Stimulated activated naive CD4-positive, alpha-beta T cell treated with Interleukin-2 at 50 U/mL for 16 hours (primary cell): ENCODE measurements around the gene XBP1.
"Not testable (repeated sequence)": the region's sequence is repeated elsewhere in the genome, so short reads cannot be mapped to it uniquely, and the experiment has no call there.

Source experiments
- DNase-seq: peaks from one replicate; lab custom pipeline; 2025; lab: John Stamatoyannopoulos, UW

Gene XBP1

GRCh38 chr22:28792491-28793383 lies 7.6 kb downstream of the XBP1 start:
- DNase-seq, result no peak

- no peak for DNase-seq
Measured at GRCh38 chr22:28791841-28792490, 8.4 kb downstream of the XBP1 start.

GRCh38 chr22:28791124-28791523 lies 9.2 kb downstream of the XBP1 start:
- no peak for DNase-seq

GRCh38 chr22:28788601-28789000 lies 11.8 kb downstream of the XBP1 start:
- DNase-seq, result no peak

- DNase-seq, result no peak
Measured at GRCh38 chr22:28783786-28784671, 16.3 kb downstream of the XBP1 start.

GRCh38 chr22:28780296-28780695 lies 20.1 kb downstream of the XBP1 start:
- DNase-seq, result no peak

- no peak for DNase-seq
Measured at GRCh38 chr22:28779833-28780232, 20.5 kb downstream of the XBP1 start.

GRCh38 chr22:28774378-28774777 lies 26.0 kb downstream of the XBP1 start:
- DNase-seq, result no peak

GRCh38 chr22:28773461-28773867 lies 26.9 kb downstream of the XBP1 start:
- no peak for DNase-seq

GRCh38 chr22:28772633-28773460 lies 27.5 kb downstream of the XBP1 start, which contains the start of gene CCDC117:
Gene CCDC117, plus strand, starts transcription at chr22:28772695. Its CDS starts 155 bp downstream, at chr22:28772850.
- DNase-seq, result peak; percentile 87

- DNase-seq, result no peak
Measured at GRCh38 chr22:28771195-28771791, 29.1 kb downstream of the XBP1 start.

GRCh38 chr22:28769394-28770085 lies 30.8 kb downstream of the XBP1 start:
- no peak for DNase-seq

GRCh38 chr22:28768701-28769393 lies 31.5 kb downstream of the XBP1 start:
- DNase-seq, result no peak

GRCh38 chr22:28766628-28767027 lies 33.7 kb downstream of the XBP1 start:
- no peak for DNase-seq

GRCh38 chr22:28762000-28762399 lies 38.4 kb downstream of the XBP1 start:
- not testable (repeated sequence) for DNase-seq

- no peak for DNase-seq
Measured at GRCh38 chr22:28761449-28761755, 39.0 kb downstream of the XBP1 start.

- no peak for DNase-seq
Measured at GRCh38 chr22:28759861-28760560, 40.4 kb downstream of the XBP1 start.

- not testable (repeated sequence) for DNase-seq
Measured at GRCh38 chr22:28754512-28754911, 45.9 kb downstream of the XBP1 start.

GRCh38 chr22:28750471-28750881 lies 49.9 kb downstream of the XBP1 start:
- DNase-seq, result no peak
